GM23248 (cell line): ENCODE results near the gene ADGRV1. TPM values are rescaled to one million over a fixed set of nuclear protein-coding genes. Genes with fewer than 3 reads are reported as not detected.
A peak's percentile ranks its signal among the peaks of the same experiment; 100 is the strongest.

Source experiments
- DNase-seq: peaks from one replicate; pipeline ENCODE4 v3.0.0-alpha.2; 2015
- H2AFZ ChIP-seq: fragments of 200-600 bp; sonication (generic); 2 replicates; pipeline ENCODE4 v1.6.1; 2016; ENCODE audit warnings: antibody characterized with exemption
- H3F3A ChIP-seq: fragments of 200-600 bp; sonication (generic); 2 replicates; pipeline ENCODE4 v1.6.1; 2016; ENCODE audit warnings: mild to moderate bottlenecking, antibody characterized with exemption, mixed run types; ENCODE audit not compliant: insufficient read depth
- H3K27ac ChIP-seq: fragments of 200-600 bp; sonication (generic); 2 replicates; pipeline ENCODE4 v1.5.1; 2016; ENCODE audit warnings: mild to moderate bottlenecking
- H3K27me3 ChIP-seq: fragments of 200-600 bp; sonication (generic); replicated peaks from 2 replicates; pipeline ENCODE4 v1.6.1; 2016; ENCODE audit warnings: mild to moderate bottlenecking; ENCODE audit not compliant: insufficient read depth
- H3K36me3 ChIP-seq: fragments of 200-600 bp; sonication (generic); 2 replicates; pipeline ENCODE4 v1.6.1; 2016; ENCODE audit warnings: low read depth, mild to moderate bottlenecking
- H3K4me1 ChIP-seq: fragments of 200-600 bp; sonication (generic); 2 replicates; pipeline ENCODE4 v1.6.1; 2016; ENCODE audit warnings: mild to moderate bottlenecking; ENCODE audit not compliant: insufficient read depth
- H3K4me2 ChIP-seq: fragments of 200-600 bp; sonication (generic); one replicate; pipeline ENCODE4 v1.6.1; 2016; ENCODE audit warnings: mild to moderate bottlenecking; ENCODE audit not compliant: unreplicated experiment
- H3K4me3 ChIP-seq: fragments of 200-600 bp; sonication (generic); 2 replicates; pipeline ENCODE4 v1.5.1; 2016; ENCODE audit warnings: mild to moderate bottlenecking
- H3K79me2 ChIP-seq: fragments of 200-600 bp; sonication (generic); 2 replicates; pipeline ENCODE4 v1.6.1; 2016; ENCODE audit warnings: mild to moderate bottlenecking; ENCODE audit not compliant: insufficient read depth
- H3K9ac ChIP-seq: fragments of 200-600 bp; sonication (generic); 2 replicates; pipeline ENCODE4 v1.6.1; 2016; ENCODE audit warnings: mild to moderate bottlenecking
- H3K9me2 ChIP-seq: fragments of 200-600 bp; sonication (generic); 2 replicates; pipeline ENCODE4 v1.6.1; 2016; ENCODE audit warnings: mixed run types, mild to moderate bottlenecking, moderate library complexity; ENCODE audit not compliant: insufficient read depth
- H3K9me3 ChIP-seq: fragments of 200-600 bp; sonication (generic); one replicate; pipeline ENCODE4 v1.6.1; 2017; ENCODE audit warnings: low read depth
- H4K20me1 ChIP-seq: fragments of 200-600 bp; sonication (generic); 2 replicates; pipeline ENCODE4 v1.6.0; 2016; ENCODE audit not compliant: insufficient read depth
- EZH2 ChIP-seq: fragments of 200-600 bp; sonication (generic); IDR thresholded peaks from 2 replicates; pipeline ENCODE4 v1.6.1; 2018; ENCODE audit warnings: antibody characterized with exemption, mild to moderate bottlenecking; ENCODE audit not compliant: insufficient read depth, poor library complexity, severe bottlenecking
- EZH2phosphoT487 ChIP-seq: fragments of 200-600 bp; sonication (generic); IDR thresholded peaks from 2 replicates; pipeline ENCODE4 v1.6.1; 2018; ENCODE audit warnings: antibody characterized with exemption, moderate library complexity, mild to moderate bottlenecking, low read depth; ENCODE audit not compliant: insufficient read depth
- WGBS, 2 experiments: methylation state at CpG; one replicate each; pipeline ENCODE4 v1.1.6; 2015 to 2017; ENCODE audit warnings: low lambda C conversion rate in 2 of 2, low coverage in 1 of 2; ENCODE audit errors: missing lambda C conversion rate in 2 of 2; 5-methylcytosine and 5-hydroxymethylcytosine counted together
- in situ Hi-C: fragments of 300-500 bp; cut with MboI; formaldehyde crosslinking; loops from 2 replicates; pipeline ENCODE4 v1.15.0; 2020
- polyA plus RNA-seq: library from polyadenylated mRNA; unstranded; fragments of >200 nt; fragmentation: Nextera tagmentation; extraction: Ambion mirVana; gene quantifications from 2 replicates; pipeline ENCODE4 v1.2.1, GENCODE V29; 2016
- total RNA-seq: library from RNA; depleted of rRNA; stranded (reverse); fragments of >200 nt; shearing (Covaris generic); gene quantifications from 2 replicates; pipeline ENCODE4 v1.2.3, GENCODE V29; 2014

Gene ADGRV1
- total and polyA plus RNA-seq, 2 experiments from 2014 or later: not detected

DNA sequence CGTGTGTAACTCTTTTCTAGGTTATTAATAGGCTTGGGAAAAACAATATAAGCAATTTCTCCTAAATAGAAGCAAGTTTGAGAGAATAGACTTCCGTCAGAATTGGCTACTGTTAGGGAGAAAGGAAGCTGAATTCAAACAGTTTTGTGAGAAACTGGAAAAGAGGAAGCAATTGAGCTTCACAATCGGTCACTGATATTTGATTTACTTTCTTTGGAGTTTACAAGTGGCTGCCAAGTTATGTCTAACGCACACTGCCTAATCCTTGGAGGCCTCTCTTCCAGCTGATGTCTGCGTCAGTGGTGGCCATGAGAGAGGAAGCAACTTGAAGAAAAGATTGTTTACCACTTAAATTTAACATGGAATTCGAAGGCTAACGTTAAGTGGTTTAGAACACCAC lies 319.5 kb downstream of the ADGRV1 start:
- Histone ChIP-seq H3K4me3 (no peak overlapping the region), H3K4me1 (no peaks in the 10 kb centered on the region), H3K79me2 (no peaks in the 10 kb centered on the region), H3K4me2 (no peak overlapping the region), H3K9me2 (no peaks in the 10 kb centered on the region), H2AFZ (no peak overlapping the region), H3K27me3 (peaks cover 57% of the 10 kb centered on the region), H3K9me3 (no peaks in the 10 kb centered on the region), H3F3A (no peaks in the 10 kb centered on the region), H4K20me1 (no peaks in the 10 kb centered on the region), H3K27ac (no peak overlapping the region), H3K36me3 (no peaks in the 10 kb centered on the region), H3K9ac (no peak overlapping the region)
- in situ Hi-C loops: no loop called here
- TF ChIP-seq EZH2 (no peak), EZH2phosphoT487 (no peak)
- no peak for DNase-seq
- WGBS, 2 experiments: 63 to 66% methylated on average over 7 of the region's 7 CpGs

DNA sequence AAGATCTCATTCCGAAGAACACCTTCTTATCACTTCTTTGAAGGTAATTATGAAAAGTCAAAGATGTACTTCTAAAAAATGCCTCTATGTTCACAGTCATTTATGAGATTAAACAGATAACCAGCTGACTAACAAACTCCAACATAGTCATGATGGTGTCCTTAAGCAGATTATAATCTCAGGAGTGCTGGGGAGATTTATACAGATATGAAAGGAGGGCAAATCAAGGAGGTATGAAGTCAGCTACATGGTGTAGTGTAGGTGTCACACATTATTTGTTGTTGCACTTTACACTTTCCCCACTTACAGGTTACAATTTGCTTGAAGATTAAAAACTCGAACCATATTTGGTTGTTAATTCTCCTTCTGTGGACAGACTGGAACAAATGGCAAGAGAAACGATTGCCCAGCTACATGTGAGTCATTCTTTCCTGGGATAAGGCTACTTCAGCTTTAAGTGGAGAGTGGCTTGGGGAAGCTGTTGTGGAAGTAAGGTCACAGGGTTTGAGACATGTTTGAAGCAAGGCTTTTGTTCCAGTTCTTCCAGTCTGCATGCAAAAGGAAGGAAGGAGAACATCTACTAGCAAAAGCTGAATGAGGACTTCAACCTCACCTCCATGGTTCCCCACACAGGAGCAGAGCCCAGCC lies 320.1 kb downstream of the ADGRV1 start:
- no peak for TF ChIP-seq EZH2phosphoT487
- no peak for TF ChIP-seq EZH2
- no peaks in the 10 kb centered on the region for H4K20me1 ChIP-seq
- no peaks in the 10 kb centered on the region for H3K4me1 ChIP-seq
- no peak overlapping the region for H3K4me3 ChIP-seq
- 32 to 34% methylated on average over 3 of the region's 3 CpGs for WGBS, 2 experiments
- H3F3A ChIP-seq: no peaks in the 10 kb centered on the region
- no peaks in the 10 kb centered on the region for H3K9me3 ChIP-seq
- no peak overlapping the region for H3K9ac ChIP-seq
- no peak overlapping the region for H2AFZ ChIP-seq
- H3K79me2 ChIP-seq: no peaks in the 10 kb centered on the region
- H3K9me2 ChIP-seq: no peaks in the 10 kb centered on the region
- no peak overlapping the region for H3K27ac ChIP-seq
- peak; percentile 44 for DNase-seq
- in situ Hi-C loops: no loop called here
- H3K27me3 ChIP-seq: peaks cover 56% of the 10 kb centered on the region
- H3K4me2 ChIP-seq: no peak overlapping the region
- H3K36me3 ChIP-seq: no peaks in the 10 kb centered on the region

- Histone ChIP-seq H3K9ac (no peak overlapping the region), H4K20me1 (no peaks in the 10 kb centered on the region), H3K9me3 (no peaks in the 10 kb centered on the region), H3K9me2 (no peaks in the 10 kb centered on the region), H3K36me3 (no peaks in the 10 kb centered on the region), H3K27ac (no peak overlapping the region), H3K4me3 (no peak overlapping the region), H3K79me2 (no peaks in the 10 kb centered on the region), H2AFZ (no peak overlapping the region), H3K4me2 (no peak overlapping the region), H3F3A (no peaks in the 10 kb centered on the region), H3K27me3 (peaks cover 53% of the 10 kb centered on the region), H3K4me1 (no peaks in the 10 kb centered on the region)
- 55 to 56% methylated on average over 3 of the region's 3 CpGs for WGBS, 2 experiments
- in situ Hi-C loops: no loop called here
- no peak for DNase-seq
- TF ChIP-seq EZH2 (no peak), EZH2phosphoT487 (no peak)
These were observed 323.1 kb downstream of the ADGRV1 start for GRCh38 chr5:90881626-90882150.

DNA sequence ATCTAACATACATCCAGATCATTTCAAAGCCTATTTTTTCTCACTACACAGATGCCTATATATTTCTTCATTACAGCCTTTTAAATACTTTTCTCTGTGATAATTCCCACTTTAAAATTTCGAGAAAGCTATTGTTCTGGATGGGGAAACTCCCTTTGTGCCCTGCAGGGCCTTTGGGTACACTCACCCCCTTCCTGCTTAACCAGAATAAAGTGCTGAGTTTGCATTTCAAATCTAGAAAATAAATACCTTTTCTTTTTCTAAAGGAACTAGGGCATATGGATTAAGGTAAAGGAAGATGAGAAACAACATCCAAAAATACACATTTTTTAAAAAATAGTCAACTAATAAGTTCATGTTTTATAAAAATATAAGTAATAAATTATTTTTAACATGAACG lies 323.9 kb downstream of the ADGRV1 start:
- H3K27me3 ChIP-seq: peaks cover 49% of the 10 kb centered on the region
- H3K79me2 ChIP-seq: no peaks in the 10 kb centered on the region
- H3K36me3 ChIP-seq: no peaks in the 10 kb centered on the region
- H3K27ac ChIP-seq: no peak overlapping the region
- TF ChIP-seq EZH2: no peak
- no peak for TF ChIP-seq EZH2phosphoT487
- no peak overlapping the region for H3K4me3 ChIP-seq
- H3K9ac ChIP-seq: no peak overlapping the region
- H3K9me2 ChIP-seq: no peaks in the 10 kb centered on the region
- no peaks in the 10 kb centered on the region for H3K4me1 ChIP-seq
- H2AFZ ChIP-seq: no peak overlapping the region
- H4K20me1 ChIP-seq: no peaks in the 10 kb centered on the region
- H3K4me2 ChIP-seq: no peak overlapping the region
- DNase-seq: no peak
- in situ Hi-C loops: no loop called here
- WGBS, 2 experiments: 36 to 44% methylated on average over 2 of the region's 2 CpGs
- no peaks in the 10 kb centered on the region for H3F3A ChIP-seq
- H3K9me3 ChIP-seq: no peaks in the 10 kb centered on the region
